H9 (cell line): ENCODE results near the gene HSDL2. TPM values are rescaled to one million over a fixed set of nuclear protein-coding genes. Genes with fewer than 3 reads are reported as not detected.

Source experiments
- DNase-seq: peaks from one replicate; pipeline ENCODE4 v3.0.0-alpha.2; 2017
- H2AFZ ChIP-seq: one replicate; pipeline ENCODE4 v1.6.1; 2013; ENCODE audit warnings: mild to moderate bottlenecking, low read length, control low read depth, moderate library complexity
- H2AK5ac ChIP-seq: 2 replicates; pipeline ENCODE4 v1.6.1; 2013; ENCODE audit warnings: low read length, control low read depth, mixed read lengths; ENCODE audit not compliant: insufficient read length
- H2BK120ac ChIP-seq: one replicate; pipeline ENCODE4 v1.6.1; 2013; ENCODE audit warnings: low read depth, mild to moderate bottlenecking, low read length, control low read depth, inconsistent platforms; ENCODE audit not compliant: poor library complexity, severe bottlenecking
- H2BK12ac ChIP-seq: 2 replicates; pipeline ENCODE4 v1.6.1; 2013; ENCODE audit warnings: low read length, control low read depth, mixed read lengths, low read depth; ENCODE audit not compliant: insufficient read length
- H2BK15ac ChIP-seq: 2 replicates; pipeline ENCODE4 v1.6.1; 2013; ENCODE audit warnings: low read depth, low read length, control low read depth
- H2BK20ac ChIP-seq: one replicate; pipeline ENCODE4 v1.6.1; 2013; ENCODE audit warnings: low read depth, mild to moderate bottlenecking, low read length, control low read depth, inconsistent platforms; ENCODE audit not compliant: poor library complexity, severe bottlenecking
- H2BK5ac ChIP-seq: 2 replicates; pipeline ENCODE4 v1.6.1; 2013; ENCODE audit warnings: low read length, control low read depth, mixed read lengths; ENCODE audit not compliant: insufficient read length
- H3K14ac ChIP-seq: 2 replicates; pipeline ENCODE4 v1.6.1; 2013; ENCODE audit warnings: low read length, control low read depth; ENCODE audit not compliant: insufficient read depth
- H3K18ac ChIP-seq: 2 replicates; pipeline ENCODE4 v1.6.1; 2013; ENCODE audit warnings: low read depth, mild to moderate bottlenecking, mixed read lengths, low read length, control low read depth; ENCODE audit not compliant: insufficient read length
- H3K23ac ChIP-seq: 2 replicates; pipeline ENCODE4 v1.6.1; 2013; ENCODE audit warnings: low read length, control low read depth, mixed read lengths, low read depth; ENCODE audit not compliant: insufficient read length
- H3K23me2 ChIP-seq: 2 replicates; pipeline ENCODE4 v1.6.1; 2013; ENCODE audit warnings: low read depth, mild to moderate bottlenecking, mixed read lengths, low read length, control low read depth; ENCODE audit not compliant: insufficient read length, poor library complexity, severe bottlenecking
- H3K27ac ChIP-seq: 2 replicates; pipeline ENCODE4 v1.5.1; 2013; ENCODE audit warnings: low read length, control low read depth, mixed read lengths, low read depth; ENCODE audit not compliant: insufficient read length
- H3K27me3 ChIP-seq: 2 replicates; pipeline ENCODE4 v1.6.1; 2013; ENCODE audit warnings: low read length, control low read depth, inconsistent platforms; ENCODE audit not compliant: insufficient read depth
- H3K4ac ChIP-seq: 2 replicates; pipeline ENCODE4 v1.6.1; 2013; ENCODE audit warnings: low read depth, mild to moderate bottlenecking, control low read depth, inconsistent platforms, low read length, moderate library complexity
- H3K4me1 ChIP-seq: 2 replicates; pipeline ENCODE4 v1.6.1; 2013; ENCODE audit warnings: low read length, control low read depth, inconsistent platforms; ENCODE audit not compliant: insufficient read depth
- H3K4me2 ChIP-seq: 2 replicates; pipeline ENCODE4 v1.6.1; 2013; ENCODE audit warnings: low read length, control low read depth, mixed read lengths; ENCODE audit not compliant: insufficient read length, insufficient read depth
- H3K56ac ChIP-seq: 2 replicates; pipeline ENCODE4 v1.6.1; 2013; ENCODE audit warnings: low read depth, mild to moderate bottlenecking, mixed read lengths, low read length, control low read depth; ENCODE audit not compliant: insufficient read length
- H3K79me1 ChIP-seq: 2 replicates; pipeline ENCODE4 v1.6.1; 2013; ENCODE audit warnings: low read depth, mild to moderate bottlenecking, moderate library complexity, low read length, control low read depth, inconsistent platforms; ENCODE audit not compliant: insufficient read depth, poor library complexity, severe bottlenecking
- H3K79me2 ChIP-seq: 2 replicates; pipeline ENCODE4 v1.6.1; 2013; ENCODE audit warnings: low read length, control low read depth, inconsistent platforms; ENCODE audit not compliant: insufficient read depth
- H3K9ac ChIP-seq: 2 replicates; pipeline ENCODE4 v1.6.1; 2013; ENCODE audit warnings: low read length, control low read depth, mixed read lengths; ENCODE audit not compliant: insufficient read length; ENCODE audit errors: extremely low read depth
- H3K9me3 ChIP-seq: one replicate; pipeline ENCODE4 v1.6.1; 2013; ENCODE audit warnings: low read depth, low read length, inconsistent platforms; ENCODE audit not compliant: control insufficient read depth
- H3T11ph ChIP-seq: one replicate; pipeline ENCODE4 v1.6.1; 2013; ENCODE audit warnings: mild to moderate bottlenecking, low read length, control low read depth, inconsistent platforms
- H4K20me1 ChIP-seq: one replicate; pipeline ENCODE4 v1.6.1; 2013; ENCODE audit not compliant: control insufficient read depth, insufficient read length, insufficient read depth
- H4K5ac ChIP-seq: 2 replicates; pipeline ENCODE4 v1.6.1; 2013; ENCODE audit warnings: low read depth, mild to moderate bottlenecking, mixed read lengths, low read length, control low read depth; ENCODE audit not compliant: insufficient read length
- H4K8ac ChIP-seq: replicated peaks from 2 replicates; pipeline ENCODE4 v1.6.1; 2013; ENCODE audit warnings: low read length, control low read depth, mixed read lengths, low read depth; ENCODE audit not compliant: insufficient read length
- H4K91ac ChIP-seq: 2 replicates; pipeline ENCODE4 v1.6.1; 2013; ENCODE audit warnings: low read depth, mild to moderate bottlenecking, moderate library complexity, mixed read lengths, low read length, control low read depth; ENCODE audit not compliant: insufficient read length
- H3K27ac Mint-ChIP-seq, 3 experiments: 2 replicates in 2 of 3; 3 replicates in 1 of 3; pipeline ENCODE4 v1.8.0; 2020 to 2021; ENCODE audit warnings: mixed read lengths in 3 of 3, mild to moderate bottlenecking in 1 of 3, moderate library complexity in 1 of 3
- H3K27me3 Mint-ChIP-seq: 2 replicates; pipeline ENCODE4 v1.8.0; 2021; ENCODE audit warnings: low read depth, mild to moderate bottlenecking, moderate library complexity, mixed read lengths
- H3K36me3 Mint-ChIP-seq, 3 experiments: 2 replicates in 2 of 3; 3 replicates in 1 of 3; pipeline ENCODE4 v1.8.0; 2020 to 2021; ENCODE audit warnings: low read depth in 3 of 3, mixed read lengths in 3 of 3; ENCODE audit not compliant: insufficient read depth in 1 of 3
- H3K4me1 Mint-ChIP-seq, 2 experiments: 2 replicates each; pipeline ENCODE4 v1.8.0; 2020; ENCODE audit warnings: mixed read lengths in 2 of 2
- H3K4me3 Mint-ChIP-seq, 2 experiments: 2 replicates in 1 of 2; 3 replicates in 1 of 2; pipeline ENCODE4 v1.8.0; 2020 to 2021; ENCODE audit warnings: mild to moderate bottlenecking in 2 of 2, mixed read lengths in 2 of 2, moderate library complexity in 1 of 2
- H3K9me3 Mint-ChIP-seq, 2 experiments: 2 replicates in 1 of 2; 3 replicates in 1 of 2; pipeline ENCODE4 v1.8.0; 2020; ENCODE audit warnings: mild to moderate bottlenecking in 2 of 2, mixed read lengths in 2 of 2, moderate library complexity in 1 of 2
- CTCF ChIP-seq: fragments of 200-600 bp; sonication (generic); conservative IDR thresholded peaks from 3 replicates; pipeline ENCODE4 v1.8.0; 2021; ENCODE audit warnings: antibody characterized with exemption, mild to moderate bottlenecking
- WGBS: extraction: QIAGEN DNeasy Blood & Tissue Kit; methylation state at CpG from one replicate; pipeline ENCODE4 v1.1.7; 2013; ENCODE audit warnings: missing lambda C conversion rate, low lambda C conversion rate, mixed read lengths; ENCODE audit not compliant: insufficient read length; ENCODE audit errors: extremely low coverage; 5-methylcytosine and 5-hydroxymethylcytosine counted together
- total RNA-seq: library from RNA; stranded (reverse); gene quantifications from 2 replicates; pipeline ENCODE4 v1.2.1, GENCODE V29; 2021

The HSDL2 gene
- total RNA-seq, 1 experiment from 2014 or later: 16.6 TPM

DNA sequence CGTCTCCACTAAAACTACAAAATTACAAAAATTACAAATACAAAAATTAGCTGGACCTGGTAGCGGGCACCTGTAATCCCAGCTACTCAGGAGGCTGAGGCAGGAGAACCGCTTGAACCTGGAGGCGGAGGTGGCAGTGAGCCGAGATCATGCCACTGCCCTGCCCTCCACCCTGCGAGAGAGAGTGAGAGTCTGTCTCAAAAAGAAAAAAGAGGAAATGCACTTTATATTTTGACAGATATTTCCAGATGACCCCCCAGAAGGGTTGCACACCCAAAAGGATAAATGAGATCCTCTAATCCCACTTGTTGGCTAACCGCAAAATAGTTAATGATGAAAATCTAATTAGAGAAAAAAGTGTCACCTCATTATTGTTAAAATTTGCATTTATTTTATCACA lies 2.2 kb downstream of the HSDL2 start:
- no peak overlapping the region for H3K4me2 ChIP-seq
- no peak overlapping the region for H3K23ac ChIP-seq
- H2BK12ac ChIP-seq: no peak overlapping the region
- no peak overlapping the region for H4K5ac ChIP-seq
- H4K8ac ChIP-seq: no peak overlapping the region
- no peak overlapping the region for H3K27ac ChIP-seq
- H3K36me3 Mint-ChIP-seq: peaks cover 0 to 2% (median 0%) of the 10 kb centered on the region in 3 experiments; a peak in 3 of 7 replicates
- no peak overlapping the region for H3K56ac ChIP-seq
- no peak overlapping the region for H2BK20ac ChIP-seq
- no peak overlapping the region for H2AK5ac ChIP-seq
- H3K4me1 Mint-ChIP-seq: peaks cover 25 to 29% of the 10 kb centered on the region in 2 experiments
- no peaks in the 10 kb centered on the region for H4K20me1 ChIP-seq
- no peaks in the 10 kb centered on the region for H3K27me3 Mint-ChIP-seq
- H3K18ac ChIP-seq: no peak overlapping the region
- H3K4me1 ChIP-seq: no peaks in the 10 kb centered on the region; the same call in 1 of the 2 replicates
- H3K27ac Mint-ChIP-seq: no peak overlapping the region
- H3K9me3 Mint-ChIP-seq: no peaks in the 10 kb centered on the region
- H3T11ph ChIP-seq: no peak overlapping the region
- no peak overlapping the region for H2BK5ac ChIP-seq
- H3K4ac ChIP-seq: no peak overlapping the region
- no peak overlapping the region for H3K9ac ChIP-seq
- H3K79me1 ChIP-seq: no peaks in the 10 kb centered on the region
- H3K9me3 ChIP-seq: no peaks in the 10 kb centered on the region
- H3K4me3 Mint-ChIP-seq: no peak overlapping the region
- no CpG with 5 or more reads among the region's 7 CpGs for WGBS
- no peaks in the 10 kb centered on the region for H3K27me3 ChIP-seq
- H3K23me2 ChIP-seq: peaks cover 10% of the 10 kb centered on the region
- no peak for DNase-seq
- no peak overlapping the region for H2BK15ac ChIP-seq
- H2BK120ac ChIP-seq: no peak overlapping the region
- H2AFZ ChIP-seq: no peak overlapping the region
- no peak for TF ChIP-seq CTCF
- H3K79me2 ChIP-seq: 0 out of 2 replicates have a peak, but pooled peaks cover 1% of the 10 kb centered on the region
- no peak overlapping the region for H4K91ac ChIP-seq
- no peak overlapping the region for H3K14ac ChIP-seq
